Stomach (tissue), 9 donors: ENCODE data around the gene LAMC2. TPM values are rescaled to one million over a fixed set of nuclear protein-coding genes. Genes with fewer than 3 reads are reported as not detected.
"Not testable (repeated sequence)": the region's sequence is repeated elsewhere in the genome, so short reads cannot be mapped to it uniquely, and the experiment has no call there.

Source experiments
- DNase-seq, 2 donors: peaks; one replicate each; pipeline versions ENCODE4 v3.0.0 to v3.0.0-alpha.2; 2013 to 2019
- H3K27ac ChIP-seq, 5 donors: fragments of 200-600 bp in 4 of 5; sonication (generic) in 4 of 5; one replicate each; pipeline ENCODE4 v1.5.1; 2013 to 2019; ENCODE audit warnings: mild to moderate bottlenecking in 1 of 5, moderate library complexity in 1 of 5
- H3K27me3 ChIP-seq, 3 donors: fragments of 200-600 bp; sonication (generic); one replicate each; pipeline ENCODE4 v1.5.1; 2017 to 2019; ENCODE audit warnings: mixed run types in 1 of 3
- H3K36me3 ChIP-seq, 4 donors: fragments of 200-600 bp; sonication (generic); 1 replicate in 3 of 4; 2 replicates in 1 of 4; pipeline ENCODE4 v1.5.1; 2016 to 2019
- H3K4me1 ChIP-seq, 4 donors: fragments of 200-600 bp; sonication (generic); one replicate each; pipeline ENCODE4 v1.5.1; 2016 to 2019
- H3K4me3 ChIP-seq, 4 donors: fragments of 200-600 bp; sonication (generic) in 3 of 4; one replicate each; pipeline ENCODE4 v1.5.1; 2016 to 2019; ENCODE audit warnings: mild to moderate bottlenecking in 1 of 4
- H3K9me3 ChIP-seq, 4 donors: fragments of 200-600 bp; sonication (generic); one replicate each; pipeline ENCODE4 v1.5.1; 2016 to 2019
- CTCF ChIP-seq, 7 experiments: fragments of 450-650 bp in 4 of 7; fragments of 200-600 bp in 3 of 7; sonication (generic) in 3 of 7; IDR thresholded peaks; one replicate each; pipeline ENCODE4 v1.5.1; 2016 to 2019; ENCODE audit warnings: antibody characterized with exemption in 7 of 7, control low read depth in 2 of 7, mild to moderate bottlenecking in 1 of 7
- EP300 ChIP-seq: sonication (generic); formaldehyde crosslinking; IDR thresholded peaks from one replicate; pipeline ENCODE4 v1.6.1; 2017; ENCODE audit warnings: antibody characterized with exemption
- POLR2A ChIP-seq, 4 donors: fragments of 450-650 bp; IDR thresholded peaks; one replicate each; pipeline ENCODE4 v1.6.1; 2016; ENCODE audit warnings: antibody characterized with exemption in 4 of 4, control low read depth in 2 of 4, mild to moderate bottlenecking in 1 of 4, moderate library complexity in 1 of 4
- POLR2AphosphoS5 ChIP-seq, 3 donors: sonication (generic); formaldehyde crosslinking; IDR thresholded peaks; one replicate each; pipeline ENCODE4 v1.6.1; 2016; ENCODE audit warnings: antibody characterized with exemption in 3 of 3
- WGBS, 5 donors: extraction: QIAGEN DNeasy Blood & Tissue Kit in 3 of 5; methylation state at CpG; one replicate each; pipeline versions ENCODE4 v1.1.5 to v1.1.7; 2013 to 2018; 5-methylcytosine and 5-hydroxymethylcytosine counted together
- intact Hi-C: fragments of 100-400 bp; cut with DNase I; formaldehyde crosslinking; loops from one replicate; pipeline ENCODE4 v1.15.1; 2023; ENCODE audit warnings: low total_unique reads
- polyA plus RNA-seq, 3 donors: library from polyadenylated mRNA; stranded (reverse); fragments of 200-250 nt; gene quantifications; one replicate each; pipeline ENCODE4 v1.2.3, GENCODE V29; 2013
- total RNA-seq, 5 donors: library from RNA; depleted of rRNA; stranded (reverse); fragments of >200 nt; gene quantifications; one replicate each; pipeline versions ENCODE4 v1.1.0 to v1.2.3, GENCODE V29; 2014 to 2016
- donor health status: healthy with polysubstance abuse.
- donor health status: Bipolar disorder and iron deficiency.
- donor health status: healthy.

The LAMC2 gene
- total and polyA plus RNA-seq, 8 donors, result 2.0 to 21.3 (median 12.4) TPM

DNA sequence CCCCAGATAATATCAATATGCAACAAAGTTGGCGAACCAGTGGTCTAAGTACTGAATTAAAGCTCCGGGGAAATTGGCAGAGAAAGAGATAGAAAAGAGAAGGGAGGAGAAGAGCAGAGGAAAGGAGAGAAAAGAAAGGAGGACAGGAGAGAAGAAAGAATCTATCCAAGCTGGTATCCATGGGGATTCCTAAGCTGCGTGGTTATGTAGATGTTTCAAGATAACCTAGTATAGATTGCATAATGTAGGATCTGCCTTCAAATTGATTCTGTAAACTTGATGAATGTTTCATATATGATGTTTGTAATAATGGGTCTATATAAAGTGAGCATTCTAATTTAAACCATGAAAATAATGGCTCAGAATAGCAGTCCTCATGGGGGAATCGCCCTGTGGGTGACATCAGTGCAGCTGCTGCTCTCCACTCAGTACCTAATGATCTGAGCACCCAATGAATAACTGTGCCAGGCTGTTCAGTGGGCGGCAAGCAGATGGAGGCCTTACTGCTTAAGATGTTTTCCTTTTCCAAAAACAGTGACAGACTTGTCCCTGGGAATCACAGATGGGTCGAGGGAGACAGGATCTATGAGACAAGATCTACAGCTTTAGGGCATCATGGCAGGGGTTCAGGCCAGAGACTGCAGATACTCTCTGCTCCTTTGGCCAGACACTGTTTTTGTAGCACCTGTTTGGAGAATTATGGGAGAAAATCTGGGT lies 78.0 kb downstream of the LAMC2 start:
- DNase-seq, result no peak
- Histone ChIP-seq H3K36me3 (no peaks in the 10 kb centered on the region), H3K27me3 (no peaks in the 10 kb centered on the region), H3K9me3 (no peaks in the 10 kb centered on the region), H3K4me1 (no peaks in the 10 kb centered on the region), H3K4me3 (no peak overlapping the region), H3K27ac (no peak overlapping the region)
- TF ChIP-seq POLR2AphosphoS5 (IDR thresholded peaks at IDR 0.05) (no peak), EP300 (no peak), POLR2A (IDR thresholded peaks at IDR 0.05) (no peak), CTCF (IDR thresholded peaks at IDR 0.05) (no peak)
- intact Hi-C loops, result no loop called here
- WGBS, 5 donors, result 65 to 75% (median 73%) methylated on average over 6 of the region's 6 CpGs

DNA sequence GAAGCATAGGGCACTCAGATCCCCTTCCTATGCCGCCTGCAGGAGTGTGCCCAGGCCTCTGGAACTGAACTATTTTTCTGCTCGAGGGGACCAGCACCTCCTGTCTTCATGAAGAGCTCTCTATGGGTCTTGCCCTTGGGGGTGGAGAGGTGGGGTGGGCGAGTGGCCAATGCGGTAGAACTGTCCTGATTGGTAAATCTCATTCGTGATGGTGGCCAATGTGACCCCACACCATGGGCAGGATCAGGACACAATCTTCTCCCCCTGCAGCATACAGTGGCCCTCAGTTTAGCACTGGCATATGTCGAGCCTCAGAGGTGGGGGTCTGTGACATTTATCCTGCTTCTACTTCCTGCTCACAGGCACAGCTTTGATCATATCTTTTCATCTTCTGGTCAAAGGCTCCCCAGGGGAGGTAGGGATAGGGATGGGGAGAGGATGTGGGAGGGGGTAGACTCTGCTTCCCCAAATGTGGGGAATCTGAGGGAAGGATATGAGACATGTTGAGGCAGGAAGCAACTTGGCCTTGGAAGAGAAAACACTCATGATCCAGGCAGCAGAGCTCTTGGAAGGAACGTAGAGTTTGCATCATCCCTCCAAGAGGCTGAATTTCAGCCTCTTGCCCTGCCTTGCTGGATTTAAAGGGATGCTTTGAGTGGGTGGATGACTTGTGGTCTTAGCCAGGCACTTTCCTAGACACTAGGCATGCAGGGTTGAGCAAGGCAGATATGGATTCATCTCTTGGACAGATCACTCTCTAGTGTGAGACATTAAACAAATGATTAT lies 81.8 kb downstream of the LAMC2 start:
- TF ChIP-seq POLR2AphosphoS5 (IDR thresholded peaks at IDR 0.05) (peak in 2 of 3 donors; percentile 19 to 40), EP300 (no peak)
- no peak overlapping the region for H3K4me3 ChIP-seq
- H3K36me3 ChIP-seq, result no peaks in the 10 kb centered on the region
- no peaks in the 10 kb centered on the region for H3K27me3 ChIP-seq
- intact Hi-C loops, result no loop called here
- no peak for DNase-seq
- peaks cover 0 to 3% (median 0%) of the 10 kb centered on the region in 4 donors for H3K4me1 ChIP-seq
- peak overlapping the region in 3 of 5 donors; percentile 19 to 31 (median 31) for H3K27ac ChIP-seq
- no peaks in the 10 kb centered on the region for H3K9me3 ChIP-seq
- WGBS, 5 donors, result 69 to 78% (median 71%) methylated on average over 5 to 7 of the region's 7 CpGs

- TF ChIP-seq EP300 (no peak), POLR2A (IDR thresholded peaks at IDR 0.05) (no peak), POLR2AphosphoS5 (IDR thresholded peaks at IDR 0.05) (no peak), CTCF (IDR thresholded peaks at IDR 0.05) (no peak)
- intact Hi-C loops, result no loop called here
- Histone ChIP-seq H3K4me1 (peaks cover 0 to 3% (median 0%) of the 10 kb centered on the region in 4 donors), H3K36me3 (no peaks in the 10 kb centered on the region), H3K27ac (peak overlapping the region in 1 of 5 donors; percentile 49), H3K9me3 (no peaks in the 10 kb centered on the region), H3K4me3 (no peak overlapping the region), H3K27me3 (no peaks in the 10 kb centered on the region)
- WGBS, 5 donors, result 36 to 51% (median 45%) methylated on average over 5 of the region's 5 CpGs
- peak in 1 of 2 donors; percentile 56 for DNase-seq
Observed at GRCh38 chr1:183270541-183271141, 84.6 kb downstream of the LAMC2 start.

DNA sequence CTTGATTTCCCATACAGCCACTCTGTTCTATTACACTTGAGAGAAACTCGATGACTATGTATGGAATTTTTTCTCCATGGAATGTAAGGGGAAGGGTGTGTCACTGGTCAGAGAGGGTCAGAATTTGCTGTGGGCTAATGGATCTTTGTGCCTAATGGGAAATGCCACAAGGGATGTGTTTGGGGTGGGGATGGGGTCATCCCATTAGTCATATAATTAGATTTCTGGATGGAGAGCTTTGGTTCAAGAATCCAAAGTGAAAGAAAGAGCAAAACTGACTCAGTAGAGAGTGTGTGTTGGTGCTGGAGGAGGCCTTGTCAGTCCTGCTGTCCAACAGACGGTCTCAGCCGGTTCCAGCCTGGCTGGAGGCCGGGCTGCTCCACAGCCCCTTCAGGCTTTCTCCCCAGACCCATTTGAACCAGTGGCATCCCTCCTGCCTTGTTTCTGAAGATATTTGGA lies 86.4 kb downstream of the LAMC2 start:
- Histone ChIP-seq H3K27ac (peak overlapping the region in 2 of 5 donors; percentile 46 to 49), H3K36me3 (no peaks in the 10 kb centered on the region), H3K27me3 (no peaks in the 10 kb centered on the region), H3K4me1 (peaks cover 0 to 3% (median 0%) of the 10 kb centered on the region in 4 donors), H3K4me3 (no peak overlapping the region), H3K9me3 (no peaks in the 10 kb centered on the region)
- intact Hi-C loops, result no loop called here
- DNase-seq, result no peak
- WGBS, 5 donors, result 65 to 83% (median 77%) methylated on average over 4 of the region's 4 CpGs
- TF ChIP-seq POLR2A (IDR thresholded peaks at IDR 0.05), result no peak

- 54 to 79% (median 70%) methylated on average over 5 of the region's 5 CpGs for WGBS, 5 donors
- peak overlapping the region in 2 of 5 donors; percentile 31 to 49 for H3K27ac ChIP-seq
- intact Hi-C loops, result no loop called here
- H3K27me3 ChIP-seq, result no peaks in the 10 kb centered on the region
- H3K9me3 ChIP-seq, result no peaks in the 10 kb centered on the region
- no peak overlapping the region for H3K4me3 ChIP-seq
- TF ChIP-seq EP300, result no peak
- TF ChIP-seq POLR2AphosphoS5 (IDR thresholded peaks at IDR 0.05), result no peak
- TF ChIP-seq POLR2A (IDR thresholded peaks at IDR 0.05), result no peak
- TF ChIP-seq CTCF (IDR thresholded peaks at IDR 0.05), result no peak
- H3K36me3 ChIP-seq, result no peaks in the 10 kb centered on the region
- no peak for DNase-seq
- peaks cover 0 to 3% (median 1%) of the 10 kb centered on the region in 4 donors for H3K4me1 ChIP-seq
Observed at GRCh38 chr1:183273300-183273699, 87.2 kb downstream of the LAMC2 start.

DNA sequence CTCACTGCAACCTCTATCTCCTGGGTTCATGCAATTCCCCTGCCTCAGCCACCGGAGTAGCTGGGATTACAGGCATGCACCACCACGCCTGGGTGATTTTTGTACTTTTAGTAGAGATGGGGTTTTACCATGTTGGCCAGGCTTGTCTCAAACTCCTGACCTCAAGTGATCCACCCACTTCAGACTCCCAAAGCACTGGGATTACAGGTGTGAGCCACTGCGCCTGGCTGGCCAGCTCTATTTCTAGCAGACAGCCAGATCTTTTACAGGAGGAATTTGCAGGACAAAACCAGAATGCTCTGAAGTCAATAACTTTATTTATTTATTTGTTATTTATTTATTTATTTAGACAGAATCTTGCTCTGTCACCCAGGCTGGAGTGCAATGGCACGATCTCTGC lies 87.9 kb downstream of the LAMC2 start:
- H3K27me3 ChIP-seq, H3K4me1 ChIP-seq, H3K27ac ChIP-seq, H3K36me3 ChIP-seq, H3K4me3 ChIP-seq, H3K9me3 ChIP-seq, intact Hi-C loops: not testable (repeated sequence)
- DNase-seq, result peak in 1 of 2 donors; percentile 5
- 89 to 94% (median 94%) methylated on average over 4 of the region's 4 CpGs for WGBS, 5 donors
